Activated CD8-positive, alpha-beta memory T cell treated with anti-CD3 and anti-CD28 coated beads for 1 hour (primary cell): Measurements from ENCODE around the gene TMEM235.

Source experiments
- DNase-seq, 2 donors: peaks; one replicate each; pipeline ENCODE4 v3.0.0-alpha.2; 2020; ENCODE audit warnings: low read depth in 1 of 2; ENCODE audit errors: extremely low read depth in 1 of 2

The TMEM235 gene

GRCh38 chr17:78253946-78254672, 22.7 kb downstream of the TMEM235 start:
- peak; percentile 29 to 74 for DNase-seq

- no peak for DNase-seq
Measured at GRCh38 chr17:78255029-78255656, 23.7 kb downstream of the TMEM235 start.

- DNase-seq, result no peak
Measured at GRCh38 chr17:78255953-78256706, 24.7 kb downstream of the TMEM235 start.

- no peak for DNase-seq
Measured at GRCh38 chr17:78256707-78257591, 25.5 kb downstream of the TMEM235 start.

- DNase-seq, result no peak
Measured at GRCh38 chr17:78257810-78258322, 26.4 kb downstream of the TMEM235 start.

- DNase-seq, result peak in 1 of 2 donors; percentile 42
Measured at GRCh38 chr17:78258323-78259191, 27.1 kb downstream of the TMEM235 start.

- DNase-seq, result no peak
Measured at GRCh38 chr17:78259192-78259554, 27.7 kb downstream of the TMEM235 start.

GRCh38 chr17:78263063-78263735, 31.8 kb downstream of the TMEM235 start:
- DNase-seq, result no peak

GRCh38 chr17:78263736-78264340, 32.4 kb downstream of the TMEM235 start:
- no peak for DNase-seq

- DNase-seq, result no peak
Measured at GRCh38 chr17:78264590-78264989, 33.2 kb downstream of the TMEM235 start.

GRCh38 chr17:78265121-78265520, 33.7 kb downstream of the TMEM235 start:
- DNase-seq, result no peak

GRCh38 chr17:78266231-78266631, 34.8 kb downstream of the TMEM235 start:
- DNase-seq, result no peak

GRCh38 chr17:78266771-78267170, 35.3 kb downstream of the TMEM235 start:
- no peak for DNase-seq

- no peak for DNase-seq
Measured at GRCh38 chr17:78267253-78268073, 36.0 kb downstream of the TMEM235 start.

- DNase-seq, result no peak
Measured at GRCh38 chr17:78268191-78268874, 36.9 kb downstream of the TMEM235 start.

GRCh38 chr17:78268951-78269905, 37.8 kb downstream of the TMEM235 start:
- no peak for DNase-seq
